HG02938 (cell line): Measurements from ENCODE around the gene PDCD1.
"Not testable (repeated sequence)": the region's sequence is repeated elsewhere in the genome, so short reads cannot be mapped to it uniquely, and the experiment has no call there.

Experiments used
- ATAC-seq: cut with Tn5 transposase; IDR thresholded peaks from one replicate; pipeline ENCODE4 v1.9.1; 2021; ENCODE audit warnings: mild to moderate bottlenecking, moderate library complexity; ENCODE audit not compliant: unreplicated experiment

Gene PDCD1

DNA sequence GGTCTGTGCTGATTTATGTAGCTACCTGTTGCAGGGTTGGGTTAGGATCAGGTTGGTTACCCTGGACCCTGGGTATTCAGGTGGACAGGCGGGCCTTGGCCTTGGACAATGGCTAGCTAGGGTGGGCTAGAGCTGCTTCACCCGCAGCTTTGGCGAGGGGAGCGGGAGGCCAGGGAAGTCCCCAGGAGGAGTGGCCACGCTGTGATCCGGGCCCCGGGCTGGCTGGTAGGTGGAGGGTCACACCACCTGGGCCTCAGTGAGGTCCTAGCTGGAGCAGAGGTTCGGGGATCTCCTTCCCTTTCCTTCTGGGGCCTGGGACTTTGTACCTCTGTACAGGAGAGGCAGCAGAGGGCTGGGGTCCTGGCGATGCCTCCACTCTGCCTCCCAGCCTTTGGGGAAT is 20.6 kb upstream of the PDCD1 start:
- no peak for ATAC-seq

DNA sequence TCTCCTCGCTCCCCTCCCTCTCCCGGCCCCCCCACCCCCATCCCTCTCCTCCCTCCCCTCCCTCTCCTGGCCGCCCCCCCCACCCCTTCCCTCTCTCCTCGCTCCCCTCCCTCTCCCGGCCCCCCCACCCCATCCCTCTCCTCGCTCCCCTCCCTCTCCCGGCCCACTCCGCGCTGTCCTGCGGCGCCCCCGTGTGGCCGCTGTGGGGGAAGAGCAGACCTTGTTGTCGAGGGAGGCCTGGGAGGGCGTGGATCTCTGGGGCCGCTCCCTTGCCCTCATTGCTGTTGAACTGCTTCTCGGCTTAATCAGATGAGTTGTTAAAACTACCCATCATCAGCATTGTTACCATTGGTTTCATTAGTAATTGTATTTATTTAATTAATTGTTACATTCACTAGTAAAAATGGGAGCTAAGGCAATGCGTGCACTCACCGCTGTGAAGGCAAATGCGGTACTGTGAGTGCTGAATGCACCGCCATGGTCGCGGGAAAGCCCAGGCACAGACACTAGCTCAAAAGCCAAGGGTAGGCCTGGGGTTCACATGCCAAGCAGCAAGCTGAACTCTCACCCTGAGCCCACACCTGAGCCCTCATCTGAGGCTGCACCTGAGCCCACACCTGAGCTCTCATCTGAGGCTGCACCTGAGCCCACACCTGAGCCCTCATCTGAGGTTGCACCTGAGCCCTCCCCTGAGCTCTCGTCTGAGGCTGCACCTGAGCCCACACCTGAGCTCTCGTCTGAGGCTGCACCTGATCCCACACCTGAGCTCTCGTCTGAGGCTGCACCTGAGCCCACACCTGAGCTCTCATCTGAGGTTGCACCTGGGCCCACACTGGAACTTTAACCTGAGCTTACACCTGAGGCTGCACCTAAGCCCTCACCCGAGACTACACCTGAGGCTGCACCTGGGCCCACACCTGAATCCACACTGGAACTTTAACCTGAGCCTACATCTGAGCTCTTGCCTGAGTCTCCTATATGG is 19.6 kb upstream of the PDCD1 start:
- no peak for ATAC-seq

DNA sequence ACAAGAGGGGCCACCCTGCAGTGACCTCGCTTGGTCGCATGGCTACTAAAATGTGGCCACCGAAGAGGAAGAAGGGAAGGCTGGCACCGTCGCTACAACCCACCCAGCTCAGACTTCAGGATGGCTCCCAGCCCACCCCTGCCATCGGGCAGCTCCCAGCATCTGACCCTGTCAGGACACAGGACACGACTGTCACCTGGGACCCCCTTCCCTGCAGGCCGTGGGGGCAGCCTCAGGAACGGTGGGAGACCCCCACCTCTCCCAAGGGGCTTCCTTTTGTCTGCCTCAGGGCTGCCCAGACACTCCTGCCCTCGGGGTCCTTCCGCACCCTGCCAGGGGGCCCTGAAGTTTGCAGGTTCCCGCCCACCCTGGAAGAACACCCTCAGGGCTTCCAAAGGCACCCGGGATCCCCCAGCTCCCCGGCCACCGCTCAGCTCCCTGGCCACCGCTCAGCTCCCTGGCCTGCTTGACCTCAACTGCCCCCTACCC is 18.5 kb upstream of the PDCD1 start:
- ATAC-seq = no peak

DNA sequence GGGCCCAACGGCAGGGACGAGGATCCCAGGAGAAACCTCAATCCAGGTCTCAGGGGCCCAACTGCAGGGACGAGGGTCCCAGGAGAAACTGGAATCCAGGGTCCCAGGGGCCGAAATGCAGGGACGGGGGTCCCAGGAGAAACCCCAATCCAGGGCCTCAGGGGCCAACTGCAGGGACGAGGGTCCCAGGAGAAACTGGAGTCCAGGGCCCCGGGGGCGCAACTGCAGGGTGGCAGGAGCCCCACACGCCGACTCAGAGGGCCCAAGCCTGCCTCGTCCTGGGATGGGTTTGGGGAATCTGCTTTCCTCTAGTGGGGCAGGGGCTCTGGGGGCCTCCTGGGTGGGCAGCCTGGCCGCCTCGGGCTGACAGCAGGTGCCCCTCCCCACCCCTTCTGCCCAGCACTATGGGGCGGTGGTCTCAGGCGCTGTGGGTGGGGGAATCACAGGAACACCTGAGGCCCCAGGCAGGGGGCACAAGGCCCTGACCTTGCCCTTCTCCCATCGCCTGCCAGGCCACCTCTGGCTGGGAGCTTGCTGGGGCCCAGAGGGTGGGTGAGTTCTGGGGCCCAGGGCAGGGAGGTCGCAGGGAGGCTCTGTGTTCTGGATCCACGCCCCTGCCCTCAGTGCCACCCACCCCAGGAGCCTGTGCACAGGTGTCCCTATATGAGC is 18.0 kb upstream of the PDCD1 start:
- ATAC-seq = no peak

DNA sequence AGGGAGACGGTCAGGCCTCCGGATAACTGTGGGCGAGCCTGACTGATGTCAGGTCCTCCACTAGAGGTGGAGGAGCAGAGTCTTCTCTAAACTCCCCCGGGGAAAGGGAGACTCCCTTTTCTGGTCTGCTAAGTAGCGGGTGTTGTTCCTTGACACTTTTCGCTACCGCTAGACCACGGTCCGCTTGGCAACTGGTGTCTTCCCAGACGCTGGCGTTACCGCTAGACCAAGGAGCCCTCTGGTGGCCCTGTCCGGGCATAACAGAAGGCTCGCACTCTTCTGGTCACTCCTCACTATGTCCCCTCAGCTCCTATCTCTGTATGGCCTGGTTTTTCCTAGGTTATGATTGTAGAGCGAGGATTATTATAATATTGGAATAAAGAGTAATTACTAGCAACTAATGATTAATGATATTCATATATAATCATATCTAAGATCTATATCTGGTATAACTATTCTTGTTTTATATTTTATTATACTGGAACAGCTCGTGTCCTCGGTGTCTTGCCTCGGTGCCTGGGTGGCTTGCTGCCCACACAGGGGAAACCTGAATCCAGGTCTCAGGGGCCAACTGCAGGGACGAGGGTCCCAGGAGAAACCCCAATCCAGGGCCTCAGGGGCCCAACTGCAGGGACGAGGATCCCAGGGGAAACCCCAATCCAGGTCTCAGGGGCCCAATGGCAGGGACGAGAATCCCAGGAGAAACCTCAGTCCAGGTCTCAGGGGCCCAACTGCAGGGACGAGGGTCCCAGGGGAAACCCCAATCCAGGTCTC is 17.2 kb upstream of the PDCD1 start:
- ATAC-seq = not testable (repeated sequence)

GRCh38 chr2:241874277-241874925 is 15.7 kb upstream of the PDCD1 start:
- ATAC-seq = no peak

GRCh38 chr2:241873803-241874110 is 15.1 kb upstream of the PDCD1 start:
- ATAC-seq = no peak

DNA sequence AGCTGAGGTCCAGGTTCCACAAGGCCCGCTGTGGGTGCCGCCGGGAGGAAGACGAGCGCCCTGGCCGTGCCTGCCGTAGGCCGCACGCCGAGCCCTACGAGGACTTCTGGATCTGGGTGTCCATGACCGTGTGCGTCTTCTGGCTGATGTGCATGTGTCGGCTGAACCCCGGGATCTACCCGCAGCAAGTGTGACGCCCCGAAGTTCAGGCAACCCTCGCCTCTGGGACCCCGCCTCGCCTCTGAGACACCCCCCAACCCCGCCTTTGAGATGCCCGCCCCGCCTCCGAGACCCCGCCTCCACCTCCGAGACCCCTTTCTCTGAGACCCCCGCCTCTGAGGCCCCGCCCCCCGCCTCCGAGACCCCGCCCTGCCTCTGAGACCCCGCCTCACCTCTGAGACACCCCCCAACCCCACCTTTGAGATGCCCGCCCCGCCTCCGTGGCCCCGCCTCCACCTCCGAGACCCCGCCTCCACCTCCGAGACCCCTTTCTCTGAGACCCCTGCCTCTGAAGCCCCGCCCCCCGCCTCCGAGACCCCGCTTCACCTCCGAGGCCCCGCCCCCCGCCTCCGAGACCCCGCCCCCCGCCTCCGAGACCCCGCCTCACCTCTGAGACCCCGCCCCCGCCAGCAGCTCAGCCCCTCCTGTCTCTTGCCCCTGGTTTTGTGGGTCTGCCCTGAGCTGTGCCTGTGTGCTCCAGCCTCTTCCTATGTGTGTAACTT is 14.5 kb upstream of the PDCD1 start:
- ATAC-seq = no peak

- no peak for ATAC-seq
Observed at GRCh38 chr2:241872313-241872642, 13.6 kb upstream of the PDCD1 start.

DNA sequence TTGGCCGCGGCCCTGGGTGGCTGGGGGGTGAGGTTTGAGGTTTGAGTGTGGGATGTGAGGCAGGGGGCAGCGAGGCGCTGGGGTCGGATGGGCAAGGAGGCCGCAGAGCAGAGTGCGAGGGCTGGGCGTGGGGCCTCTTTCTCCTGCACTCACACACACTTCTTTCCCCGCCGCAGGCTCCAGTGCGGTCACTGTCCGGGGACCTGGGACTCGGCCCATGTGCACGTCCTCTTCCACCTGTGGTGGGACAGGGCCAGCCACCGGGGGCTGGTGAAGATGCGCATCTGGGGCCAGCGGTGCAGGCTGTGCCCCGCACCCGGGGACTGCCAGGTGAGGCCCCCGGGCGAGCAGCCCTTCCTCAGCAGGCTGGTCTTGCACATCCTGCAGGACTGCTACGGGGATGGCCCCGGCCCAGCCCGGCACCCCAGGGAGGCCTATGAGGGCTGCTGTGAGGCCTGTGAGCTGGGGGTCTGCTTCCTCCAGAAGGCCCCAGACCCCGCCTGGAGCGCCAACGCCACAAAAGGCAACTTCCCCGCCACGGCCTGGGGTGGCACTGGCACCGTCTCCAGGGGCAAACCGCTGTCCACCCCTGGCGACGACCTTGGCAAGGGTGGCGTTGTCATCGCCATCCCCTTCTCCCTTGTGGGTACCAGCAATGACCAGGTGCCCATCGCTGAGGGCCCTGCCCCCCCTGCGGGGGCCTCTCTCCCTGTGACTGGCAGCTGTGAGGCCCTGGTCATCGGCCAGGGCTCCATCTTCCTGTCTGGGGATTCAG is 13.0 kb upstream of the PDCD1 start:
- ATAC-seq = no peak

DNA sequence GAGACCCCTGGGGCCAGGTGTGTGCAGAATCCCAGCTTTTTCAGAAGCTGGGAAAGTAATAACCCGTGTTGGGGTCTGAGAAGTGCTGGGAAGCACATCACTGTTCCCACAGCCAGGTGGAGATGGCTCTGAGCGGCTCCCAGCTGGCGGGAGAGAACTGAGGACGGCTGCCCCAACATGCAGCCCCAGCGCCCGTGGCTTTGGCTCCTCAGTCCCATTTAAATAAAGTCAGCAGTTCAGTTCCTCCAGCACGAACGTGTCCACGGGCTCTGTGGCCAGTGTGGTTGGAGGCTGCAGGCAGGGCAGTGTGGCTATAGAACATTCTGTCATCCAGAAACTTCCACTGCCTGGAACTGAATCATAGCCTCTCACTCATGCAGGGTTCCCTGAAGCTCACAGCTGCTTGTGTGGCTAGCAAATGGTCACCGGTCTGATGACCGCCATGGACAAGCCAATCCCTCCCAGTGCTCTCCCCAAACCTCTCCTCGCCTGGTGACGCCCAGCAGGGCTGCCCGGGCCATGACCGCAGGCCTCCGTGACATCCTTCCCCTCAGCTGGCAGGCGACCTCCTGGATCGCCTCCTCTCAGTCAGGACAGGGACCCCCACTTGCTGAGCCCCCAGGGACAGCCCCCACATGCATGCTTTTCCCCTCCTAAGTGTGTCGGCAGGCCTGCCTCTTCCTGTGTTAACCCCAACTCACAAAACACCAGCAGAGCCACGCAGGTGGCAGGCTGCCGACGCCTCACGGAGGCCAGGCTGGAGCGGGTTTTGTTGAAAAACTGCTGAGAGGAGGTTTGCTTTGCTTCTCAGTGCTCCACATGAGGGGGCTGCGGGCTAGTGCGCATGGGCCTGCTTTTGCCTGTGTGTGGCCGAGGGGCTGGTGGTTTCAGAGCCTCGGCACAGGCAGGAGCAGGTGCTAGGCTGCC is 12.2 kb upstream of the PDCD1 start:
- ATAC-seq = no peak

- ATAC-seq = no peak
Observed at GRCh38 chr2:241870081-241870541, 11.4 kb upstream of the PDCD1 start.

- ATAC-seq = no peak
Observed at GRCh38 chr2:241869087-241869961, 10.6 kb upstream of the PDCD1 start, which contains the start of gene RTP5. Gene RTP5 (plus strand): TSS chr2:241869729. CDS start chr2:241869757, 28 bp downstream.

- ATAC-seq = no peak
Observed at GRCh38 chr2:241868661-241869081, 10.0 kb upstream of the PDCD1 start.

- no peak for ATAC-seq
Observed at GRCh38 chr2:241867776-241868420, 9.2 kb upstream of the PDCD1 start.

DNA sequence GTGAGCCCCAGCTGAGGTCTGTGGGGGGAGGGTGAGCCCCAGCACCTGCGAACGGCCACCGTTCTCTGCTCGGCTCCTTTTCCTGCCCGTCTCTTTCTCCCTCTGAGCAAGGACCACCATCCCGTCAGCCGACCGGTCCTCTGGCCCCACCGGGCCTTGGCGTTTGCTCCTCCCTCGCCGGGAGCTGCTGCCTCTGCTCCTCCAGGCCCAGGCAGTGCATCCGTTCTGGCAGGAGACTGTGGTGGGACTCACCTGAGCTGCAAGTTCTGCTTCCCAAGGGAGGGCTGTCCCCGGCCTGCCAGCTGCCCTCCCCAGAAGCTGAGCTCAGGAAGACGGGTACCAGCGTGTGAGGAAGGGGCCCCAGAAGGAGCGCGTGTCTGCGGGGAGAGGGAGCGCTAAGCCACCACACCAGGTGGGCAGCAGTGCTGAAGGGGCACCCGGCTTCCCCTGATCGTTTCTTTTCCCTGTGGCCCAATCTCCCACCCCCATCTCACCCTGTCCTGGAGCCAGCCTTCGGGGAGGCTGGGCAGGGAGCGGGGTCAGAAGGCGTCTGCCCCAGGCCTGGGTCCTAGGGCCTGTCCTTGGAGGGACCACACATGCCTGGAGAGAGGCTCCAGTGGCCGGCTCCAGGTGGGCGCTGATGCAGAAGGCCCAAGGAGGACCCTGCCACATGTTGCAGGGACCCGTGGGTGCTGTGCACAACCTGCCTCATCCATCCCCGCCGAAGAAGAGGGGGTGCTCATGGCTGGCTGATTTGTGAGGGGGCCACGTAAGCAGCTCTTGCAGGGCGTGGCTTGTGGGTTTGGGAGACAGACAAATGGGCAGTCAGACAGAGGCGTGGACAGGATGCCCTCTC is 8.3 kb upstream of the PDCD1 start:
- ATAC-seq = no peak
